ENCODE data around the gene VGLL4. TPM values are rescaled to one million over a fixed set of nuclear protein-coding genes. Genes with fewer than 3 reads are reported as not detected.
A peak's percentile ranks its signal among the peaks of the same experiment; 100 is the strongest.
"Not testable (repeated sequence)": the region's sequence is repeated elsewhere in the genome, so short reads cannot be mapped to it uniquely, and the experiment has no call there.

VGLL4 gene
- total RNA-seq, 1 experiment from 2014 or later: 31.7 TPM

- no peaks in the 10 kb centered on the region for H3K27me3 Mint-ChIP-seq (ENCODE audit: insufficient read depth, unreplicated experiment)
- DNase-seq (ENCODE audit: unreplicated experiment): no peak
- CTCF ChIA-PET: no interaction called here
- no peak overlapping the region for H3K27ac Mint-ChIP-seq (ENCODE audit: low read depth, unreplicated experiment)
- H3K9me3 Mint-ChIP-seq (ENCODE audit: unreplicated experiment): peaks cover 6% of the 10 kb centered on the region
- no TSS peak for BruUV-seq (replicated peaks)
- peaks cover 37% of the 10 kb centered on the region for H3K36me3 Mint-ChIP-seq (ENCODE audit: insufficient read depth, unreplicated experiment)
- H3K4me3 Mint-ChIP-seq (ENCODE audit: unreplicated experiment): no peak overlapping the region
- intact Hi-C loops (cut with micrococcal nuclease): no loop called here
- POLR2A ChIA-PET: no interaction called here
- TF ChIP-seq CTCF (IDR thresholded peaks at IDR 0.05; ENCODE audit: unreplicated experiment): no peak
- H3K4me1 Mint-ChIP-seq (ENCODE audit: insufficient read depth, unreplicated experiment): peaks cover 22% of the 10 kb centered on the region
Observed at GRCh38 chr3:11578169-11578568, 65.5 kb downstream of the VGLL4 start.

GRCh38 chr3:11576453-11576852 is 67.3 kb downstream of the VGLL4 start:
- no peaks in the 10 kb centered on the region for H3K27me3 Mint-ChIP-seq (ENCODE audit: insufficient read depth, unreplicated experiment)
- no peak overlapping the region for H3K4me3 Mint-ChIP-seq (ENCODE audit: unreplicated experiment)
- DNase-seq (ENCODE audit: unreplicated experiment): no peak
- peaks cover 6% of the 10 kb centered on the region for H3K4me1 Mint-ChIP-seq (ENCODE audit: insufficient read depth, unreplicated experiment)
- H3K36me3 Mint-ChIP-seq (ENCODE audit: insufficient read depth, unreplicated experiment): peaks cover 36% of the 10 kb centered on the region
- ChIA-PET POLR2A (interaction anchor here (0.5 kb wide), 1 partner anchor 34 kb away, joined by 4 read pairs; no protein-coding TSS in a partner anchor), CTCF (interaction anchor here (0.6 kb wide), 1 partner anchor 76 kb away, joined by 3 read pairs; no protein-coding TSS in a partner anchor)
- H3K9me3 Mint-ChIP-seq (ENCODE audit: unreplicated experiment): peaks cover 6% of the 10 kb centered on the region
- no TSS peak for BruUV-seq (replicated peaks)
- no peak overlapping the region for H3K27ac Mint-ChIP-seq (ENCODE audit: low read depth, unreplicated experiment)
- no peak for TF ChIP-seq CTCF (IDR thresholded peaks at IDR 0.05; ENCODE audit: unreplicated experiment)
- intact Hi-C loops (cut with micrococcal nuclease): no loop called here

GRCh38 chr3:11575677-11576076 is 68.0 kb downstream of the VGLL4 start:
- Mint-ChIP-seq H3K4me1 (ENCODE audit: insufficient read depth, unreplicated experiment) (peaks cover 10% of the 10 kb centered on the region), H3K36me3 (ENCODE audit: insufficient read depth, unreplicated experiment) (peaks cover 36% of the 10 kb centered on the region), H3K27ac (ENCODE audit: low read depth, unreplicated experiment) (no peak overlapping the region), H3K4me3 (ENCODE audit: unreplicated experiment) (no peak overlapping the region), H3K9me3 (ENCODE audit: unreplicated experiment) (peaks cover 6% of the 10 kb centered on the region), H3K27me3 (ENCODE audit: insufficient read depth, unreplicated experiment) (no peaks in the 10 kb centered on the region)
- no peak for DNase-seq (ENCODE audit: unreplicated experiment)
- no TSS peak for BruUV-seq (replicated peaks)
- ChIA-PET POLR2A (no interaction called here), CTCF (interaction anchor here (0.6 kb wide), 1 partner anchor 77 kb away, joined by 3 read pairs; no protein-coding TSS in a partner anchor)
- intact Hi-C loops (cut with micrococcal nuclease): no loop called here
- TF ChIP-seq CTCF (IDR thresholded peaks at IDR 0.05; ENCODE audit: unreplicated experiment): no peak

- H3K4me3 Mint-ChIP-seq (ENCODE audit: unreplicated experiment): no peak overlapping the region
- H3K27me3 Mint-ChIP-seq (ENCODE audit: insufficient read depth, unreplicated experiment): no peaks in the 10 kb centered on the region
- CTCF ChIA-PET: interaction anchor here (1.1 kb wide), 1 partner anchor 144 kb away, joined by 3 read pairs; no protein-coding TSS in a partner anchor
- H3K36me3 Mint-ChIP-seq (ENCODE audit: insufficient read depth, unreplicated experiment): peaks cover 33% of the 10 kb centered on the region
- TF ChIP-seq CTCF (IDR thresholded peaks at IDR 0.05; ENCODE audit: unreplicated experiment): no peak
- peaks cover 12% of the 10 kb centered on the region for H3K4me1 Mint-ChIP-seq (ENCODE audit: insufficient read depth, unreplicated experiment)
- intact Hi-C loops (cut with micrococcal nuclease): no loop called here
- no peak for DNase-seq (ENCODE audit: unreplicated experiment)
- peaks cover 3% of the 10 kb centered on the region for H3K9me3 Mint-ChIP-seq (ENCODE audit: unreplicated experiment)
- no TSS peak for BruUV-seq (replicated peaks)
- POLR2A ChIA-PET: interaction anchor here (0.6 kb wide), 1 partner anchor 919 kb away, joined by 3 read pairs; no protein-coding TSS in a partner anchor
- no peak overlapping the region for H3K27ac Mint-ChIP-seq (ENCODE audit: low read depth, unreplicated experiment)
Observed at GRCh38 chr3:11574981-11575669, 68.6 kb downstream of the VGLL4 start.

GRCh38 chr3:11572660-11573059 is 71.1 kb downstream of the VGLL4 start:
- DNase-seq (ENCODE audit: unreplicated experiment); H3K4me3 Mint-ChIP-seq (ENCODE audit: unreplicated experiment); intact Hi-C loops (cut with micrococcal nuclease); H3K27me3 Mint-ChIP-seq (ENCODE audit: insufficient read depth, unreplicated experiment); BruUV-seq (replicated peaks); H3K9me3 Mint-ChIP-seq (ENCODE audit: unreplicated experiment): not testable (repeated sequence)
- peak overlapping the region; percentile 80 for H3K27ac Mint-ChIP-seq (ENCODE audit: low read depth, unreplicated experiment)
- ChIA-PET POLR2A (interaction anchor here (2.0 kb wide), 1 partner anchor 9 kb away, joined by 5 read pairs; no protein-coding TSS in a partner anchor), CTCF (interaction anchor here (0.6 to 0.9 kb wide), 3 partner anchors 129 to 1199 kb away, joined by 3 to 5 read pairs (median 3); no protein-coding TSS in a partner anchor)
- H3K4me1 Mint-ChIP-seq (ENCODE audit: insufficient read depth, unreplicated experiment): peaks cover 27% of the 10 kb centered on the region
- peaks cover 34% of the 10 kb centered on the region for H3K36me3 Mint-ChIP-seq (ENCODE audit: insufficient read depth, unreplicated experiment)
